T-helper 17 cell (primary cell): ENCODE results near the gene PDCL3. TPM values are rescaled to one million over a fixed set of nuclear protein-coding genes. Genes with fewer than 3 reads are reported as not detected.
A peak's percentile ranks its signal among the peaks of the same experiment; 100 is the strongest.

Source experiments
- ATAC-seq: fragments of 150-1000 bp; cut with Tn5 transposase; 2 replicates; pipeline ENCODE4 v1.10.0; 2021; ENCODE audit warnings: mild to moderate bottlenecking, moderate library complexity
- DNase-seq, 3 donors: peaks; one replicate each; pipeline versions ENCODE4 v3.0.0 to v3.0.0-alpha.2; 2020 to 2021
- H3K9me3 ChIP-seq: one replicate; pipeline ENCODE4 v1.7.0; 2013; ENCODE audit warnings: low read length, mild to moderate bottlenecking; ENCODE audit not compliant: control insufficient read depth, poor library complexity, severe bottlenecking
- H3K27ac Mint-ChIP-seq: one replicate; pipeline ENCODE4 v1.8.0; 2022; ENCODE audit warnings: mild to moderate bottlenecking, moderate library complexity, mixed read lengths
- H3K27me3 Mint-ChIP-seq: one replicate; pipeline ENCODE4 v1.8.0; 2022; ENCODE audit warnings: mixed read lengths
- H3K36me3 Mint-ChIP-seq: one replicate; pipeline ENCODE4 v1.8.0; 2022; ENCODE audit warnings: low read depth, mixed read lengths
- H3K4me1 Mint-ChIP-seq: one replicate; pipeline ENCODE4 v1.8.0; 2022; ENCODE audit warnings: mild to moderate bottlenecking, mixed read lengths
- H3K4me3 Mint-ChIP-seq: one replicate; pipeline ENCODE4 v1.8.0; 2022; ENCODE audit warnings: mild to moderate bottlenecking, moderate library complexity, mixed read lengths
- total RNA-seq, 4 donors: library from RNA in 2 of 4; stranded (reverse) in 2 of 4; gene quantifications; one replicate each; pipeline ENCODE4 v1.2.3 and lab custom pipeline; 2022 to 2026

The PDCL3 gene
- total RNA-seq (10 to 100 TPM; 24.6 to 25.7 TPM), total RNA-seq (lab: John Stamatoyannopoulos, UW) (15.5 to 19.6 reads per million in 2 donors)

DNA sequence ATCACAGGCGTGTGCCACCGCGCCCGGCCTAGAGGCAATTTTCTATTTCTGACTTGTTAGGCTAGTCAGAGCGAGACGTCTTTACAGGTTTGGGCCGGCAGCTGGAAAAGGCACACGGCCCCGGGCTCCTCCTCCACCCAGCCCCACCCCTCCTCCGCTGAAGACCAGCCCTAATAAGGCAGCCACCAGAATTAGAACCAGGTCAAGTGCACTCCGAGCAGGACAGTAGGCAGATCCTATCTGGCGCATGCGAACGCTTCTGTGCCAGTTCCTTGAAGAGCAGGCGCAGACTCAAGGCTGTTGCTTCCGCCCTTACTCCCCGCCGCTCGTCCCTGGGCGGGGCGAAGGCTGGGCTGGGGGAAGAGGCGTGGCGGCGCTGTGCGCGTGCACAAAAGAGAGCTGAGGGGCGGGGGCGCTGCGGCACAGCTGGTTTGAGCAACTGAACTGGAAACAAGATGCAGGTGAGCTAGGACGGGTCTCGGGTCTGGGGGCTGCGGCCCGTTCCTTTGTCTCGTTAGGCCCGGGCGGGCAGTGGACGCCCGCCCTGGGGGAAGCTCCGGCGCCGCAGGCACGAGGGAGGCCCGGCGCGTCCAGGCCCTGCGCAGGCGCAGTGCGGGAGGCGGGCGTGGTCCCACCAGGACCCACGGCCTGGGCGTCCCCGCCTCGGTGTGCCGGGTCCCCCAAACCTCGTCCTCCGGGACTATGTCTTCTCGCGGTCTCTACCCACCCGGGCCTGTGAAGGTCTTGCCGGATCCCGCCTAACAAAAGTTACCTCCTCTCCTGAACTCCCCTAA is at the start of gene PDCL3:
Gene PDCL3, plus strand, starts transcription at position 381 of the 794 bp plus-strand sequence. Its CDS starts 75 bp downstream, at position 456.
- no peaks in the 10 kb centered on the region for H3K27me3 Mint-ChIP-seq
- peaks cover 4% of the 10 kb centered on the region for H3K36me3 Mint-ChIP-seq
- DNase-seq = peak; percentile 92 to 93 (median 93)
- H3K27ac Mint-ChIP-seq = peak within 1 kb of the TSS; percentile 96
- H3K4me1 Mint-ChIP-seq = peaks cover 41% of the 10 kb centered on the region
- ATAC-seq = peak; percentile 91
- H3K4me3 Mint-ChIP-seq = peak within 1 kb of the TSS; percentile 99
- no peaks in the 10 kb centered on the region for H3K9me3 ChIP-seq

DNA sequence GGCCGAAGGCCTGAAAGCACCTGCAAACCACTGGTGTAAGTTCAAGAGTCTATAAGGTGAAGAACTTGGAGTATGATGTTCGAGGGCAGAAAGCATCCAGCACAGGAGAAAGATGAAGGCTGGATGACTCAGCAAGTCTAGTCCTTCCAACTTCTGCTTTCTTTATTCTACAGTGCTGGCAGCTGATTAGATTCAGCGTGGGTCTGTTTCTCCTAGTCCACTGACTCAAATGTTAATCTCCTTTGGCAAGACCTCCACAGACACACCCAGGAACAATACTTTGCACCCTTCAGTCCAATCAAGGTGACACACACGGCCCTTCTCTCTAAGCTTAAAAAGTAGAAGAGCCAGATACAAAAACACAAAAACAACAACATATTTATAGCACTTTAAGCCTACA is 49.1 kb upstream of the PDCL3 start:
- H3K4me1 Mint-ChIP-seq = peaks cover 5% of the 10 kb centered on the region
- no peaks in the 10 kb centered on the region for H3K36me3 Mint-ChIP-seq
- H3K27me3 Mint-ChIP-seq = peaks cover 7% of the 10 kb centered on the region
- no peaks in the 10 kb centered on the region for H3K9me3 ChIP-seq
- no peak overlapping the region for H3K4me3 Mint-ChIP-seq
- H3K27ac Mint-ChIP-seq = no peak overlapping the region
- DNase-seq (no peak), ATAC-seq (no peak)

DNA sequence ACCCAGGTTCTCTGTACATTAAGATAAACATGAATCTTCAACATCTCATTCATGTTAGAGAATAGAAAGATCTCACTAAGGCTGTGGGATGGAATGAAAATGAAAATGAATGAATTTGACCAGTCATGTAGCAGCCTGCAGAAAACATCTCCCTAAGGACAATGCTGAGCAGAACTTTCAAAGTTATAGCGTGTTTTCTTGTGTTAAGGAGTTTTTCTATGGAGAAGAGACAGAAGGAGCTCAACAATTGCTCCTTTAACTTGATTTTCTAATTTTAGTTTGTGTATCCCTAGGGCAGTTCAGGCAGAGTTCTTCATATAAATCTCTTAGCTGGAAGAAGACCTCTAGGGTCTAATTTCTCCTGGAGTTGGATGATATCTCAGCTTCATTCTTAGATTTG is 45.2 kb upstream of the PDCL3 start:
- ATAC-seq (no peak), DNase-seq (no peak)
- no peaks in the 10 kb centered on the region for H3K9me3 ChIP-seq
- peaks cover 5% of the 10 kb centered on the region for H3K4me1 Mint-ChIP-seq
- no peak overlapping the region for H3K4me3 Mint-ChIP-seq
- no peaks in the 10 kb centered on the region for H3K36me3 Mint-ChIP-seq
- peaks cover 12% of the 10 kb centered on the region for H3K27me3 Mint-ChIP-seq
- H3K27ac Mint-ChIP-seq = no peak overlapping the region

DNA sequence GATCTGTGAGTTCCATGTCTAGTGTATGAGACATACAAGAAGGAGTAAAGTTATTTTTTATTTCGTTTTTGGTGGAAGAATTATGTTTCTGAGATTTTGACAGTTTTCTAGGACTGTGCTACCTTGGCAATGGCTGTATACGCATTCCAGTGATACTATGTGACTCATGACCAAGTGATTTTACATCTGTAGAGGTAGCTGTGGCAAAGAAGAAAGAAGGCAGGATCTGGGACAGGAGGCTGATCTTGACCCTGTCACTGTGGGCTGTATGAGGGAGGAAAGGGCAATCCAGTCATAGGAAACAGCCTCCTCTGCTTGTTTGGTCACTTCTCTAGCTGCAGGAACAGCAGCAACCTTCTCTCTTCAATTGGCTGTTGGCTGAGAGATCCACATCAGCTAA is 44.0 kb upstream of the PDCL3 start:
- no peak for ATAC-seq
- Mint-ChIP-seq H3K4me3 (no peak overlapping the region), H3K4me1 (peaks cover 2% of the 10 kb centered on the region), H3K27me3 (peaks cover 12% of the 10 kb centered on the region), H3K27ac (no peak overlapping the region), H3K36me3 (peaks cover 3% of the 10 kb centered on the region)
- DNase-seq = no peak
- H3K9me3 ChIP-seq = no peaks in the 10 kb centered on the region

DNA sequence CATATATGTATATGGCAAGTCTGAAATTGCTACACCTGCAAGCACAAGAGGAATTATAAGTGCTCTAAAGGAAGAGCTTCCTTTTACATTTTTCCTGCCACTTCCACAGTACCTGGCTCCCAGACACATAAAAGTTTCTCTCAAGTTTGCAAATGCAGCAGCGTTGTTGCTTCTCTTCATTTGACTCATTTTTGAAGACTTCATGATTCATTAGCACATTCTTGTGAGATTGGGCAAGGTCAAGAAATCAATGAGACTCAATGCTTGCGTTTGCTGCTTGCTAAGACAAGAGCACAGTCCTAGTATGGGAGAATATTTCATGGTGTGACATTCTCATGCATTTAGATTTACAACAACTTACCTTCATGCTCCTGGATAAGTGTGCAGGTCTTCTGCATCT is 42.6 kb upstream of the PDCL3 start:
- Mint-ChIP-seq H3K27ac (no peak overlapping the region), H3K27me3 (peaks cover 12% of the 10 kb centered on the region), H3K36me3 (peaks cover 3% of the 10 kb centered on the region), H3K4me1 (peaks cover 2% of the 10 kb centered on the region), H3K4me3 (no peak overlapping the region)
- no peaks in the 10 kb centered on the region for H3K9me3 ChIP-seq
- ATAC-seq (no peak), DNase-seq (no peak)

DNA sequence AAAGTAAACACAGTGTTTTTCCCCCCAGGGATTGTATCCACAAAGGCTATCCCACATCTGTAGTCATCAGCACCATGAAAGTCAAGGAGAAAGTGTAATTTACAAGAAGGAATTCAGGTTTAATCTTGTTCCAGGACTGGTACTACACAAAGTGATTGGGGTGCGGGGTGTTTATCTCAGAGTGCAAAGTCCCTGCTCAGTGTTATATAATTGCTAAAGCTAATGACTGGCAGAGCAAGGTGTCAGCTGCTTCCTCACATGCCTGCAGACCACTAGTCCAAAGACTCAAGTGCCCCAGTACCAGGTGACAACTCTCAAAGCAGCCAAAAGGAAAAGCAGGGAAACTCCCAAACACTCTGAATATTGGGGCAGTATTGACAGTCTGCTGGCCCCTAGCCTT is 40.4 kb upstream of the PDCL3 start:
- DNase-seq (no peak), ATAC-seq (no peak)
- no peak overlapping the region for H3K27ac Mint-ChIP-seq
- H3K4me1 Mint-ChIP-seq = no peaks in the 10 kb centered on the region
- no peaks in the 10 kb centered on the region for H3K9me3 ChIP-seq
- peaks cover 3% of the 10 kb centered on the region for H3K36me3 Mint-ChIP-seq
- H3K27me3 Mint-ChIP-seq = peaks cover 12% of the 10 kb centered on the region
- H3K4me3 Mint-ChIP-seq = no peak overlapping the region

DNA sequence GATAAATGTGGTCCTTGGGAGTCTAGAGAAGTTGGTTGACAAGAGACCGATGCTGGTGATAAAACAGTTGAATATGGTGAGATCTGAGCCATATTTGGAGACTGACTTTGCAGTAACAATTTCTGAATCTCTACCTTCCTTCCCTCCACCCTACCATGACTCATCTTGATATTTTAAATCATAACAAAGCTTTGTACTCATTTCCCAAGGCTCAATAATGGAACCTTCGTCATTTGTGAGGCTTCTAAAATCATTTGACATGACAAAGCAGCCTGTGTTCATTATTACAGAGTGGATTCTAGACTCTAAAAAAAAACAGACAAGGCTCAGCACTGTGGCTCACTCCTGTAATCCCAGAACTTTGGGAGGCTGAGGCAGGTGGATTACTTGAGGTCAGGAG is 38.5 kb upstream of the PDCL3 start:
- DNase-seq = no peak
- H3K36me3 Mint-ChIP-seq = peaks cover 3% of the 10 kb centered on the region
- H3K4me1 Mint-ChIP-seq = no peaks in the 10 kb centered on the region
- H3K4me3 Mint-ChIP-seq = no peak overlapping the region
- H3K27ac Mint-ChIP-seq = no peak overlapping the region
- no peaks in the 10 kb centered on the region for H3K27me3 Mint-ChIP-seq
- no peaks in the 10 kb centered on the region for H3K9me3 ChIP-seq
- no peak for ATAC-seq

DNA sequence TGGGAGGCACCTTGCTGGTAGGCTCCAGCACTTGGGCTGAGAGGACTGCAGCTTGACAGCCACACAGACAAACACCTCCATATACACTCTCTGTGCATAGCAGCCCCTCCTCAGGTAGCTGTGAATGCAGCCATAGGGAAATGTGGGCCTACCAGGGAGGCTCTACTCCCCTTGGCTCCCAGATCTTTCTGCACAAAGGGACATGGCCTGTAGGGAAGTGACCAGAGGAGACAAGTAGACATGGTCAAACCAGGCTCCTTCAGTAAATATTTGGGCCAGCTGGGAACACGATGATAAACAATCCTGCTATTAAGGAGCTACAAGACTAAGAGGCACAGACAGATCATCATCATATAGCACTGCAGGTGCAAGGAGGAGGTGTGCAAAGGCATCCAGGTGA is 35.9 kb upstream of the PDCL3 start:
- H3K27ac Mint-ChIP-seq = no peak overlapping the region
- no peaks in the 10 kb centered on the region for H3K9me3 ChIP-seq
- no peak for DNase-seq
- ATAC-seq = no peak
- H3K36me3 Mint-ChIP-seq = peaks cover 3% of the 10 kb centered on the region
- H3K27me3 Mint-ChIP-seq = no peaks in the 10 kb centered on the region
- no peak overlapping the region for H3K4me3 Mint-ChIP-seq
- H3K4me1 Mint-ChIP-seq = no peaks in the 10 kb centered on the region

DNA sequence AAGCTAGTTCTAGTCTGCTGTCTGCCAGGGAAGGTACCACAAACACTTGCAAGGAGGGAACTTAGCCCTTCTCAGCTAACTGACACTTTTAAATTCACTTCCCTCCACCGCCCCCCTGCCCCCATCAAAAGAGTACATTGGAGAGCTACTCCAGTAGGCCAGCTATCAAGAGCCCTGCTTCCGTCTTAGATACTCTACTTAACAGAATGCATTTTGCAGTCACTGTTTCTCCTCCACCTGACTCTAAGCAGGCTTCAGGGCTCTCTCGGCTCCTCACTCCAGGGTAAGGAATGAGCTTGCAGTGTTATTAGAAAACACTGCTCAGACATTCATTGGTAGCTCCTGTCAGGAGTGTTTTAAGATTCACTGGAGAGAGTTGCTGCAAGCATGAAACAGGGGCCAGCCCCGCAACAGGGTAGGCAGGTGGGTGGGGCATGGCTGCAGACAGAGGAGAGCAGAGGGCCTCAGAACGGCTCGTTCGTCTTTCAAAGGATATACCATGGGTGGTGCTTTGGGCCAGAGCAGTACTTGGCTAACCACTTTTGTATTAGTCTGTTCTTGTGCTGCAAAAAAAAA is 35.3 kb upstream of the PDCL3 start:
- ATAC-seq (no peak), DNase-seq (no peak)
- H3K27me3 Mint-ChIP-seq = no peaks in the 10 kb centered on the region
- H3K27ac Mint-ChIP-seq = no peak overlapping the region
- no peaks in the 10 kb centered on the region for H3K9me3 ChIP-seq
- H3K36me3 Mint-ChIP-seq = peaks cover 3% of the 10 kb centered on the region
- no peak overlapping the region for H3K4me3 Mint-ChIP-seq
- no peaks in the 10 kb centered on the region for H3K4me1 Mint-ChIP-seq

DNA sequence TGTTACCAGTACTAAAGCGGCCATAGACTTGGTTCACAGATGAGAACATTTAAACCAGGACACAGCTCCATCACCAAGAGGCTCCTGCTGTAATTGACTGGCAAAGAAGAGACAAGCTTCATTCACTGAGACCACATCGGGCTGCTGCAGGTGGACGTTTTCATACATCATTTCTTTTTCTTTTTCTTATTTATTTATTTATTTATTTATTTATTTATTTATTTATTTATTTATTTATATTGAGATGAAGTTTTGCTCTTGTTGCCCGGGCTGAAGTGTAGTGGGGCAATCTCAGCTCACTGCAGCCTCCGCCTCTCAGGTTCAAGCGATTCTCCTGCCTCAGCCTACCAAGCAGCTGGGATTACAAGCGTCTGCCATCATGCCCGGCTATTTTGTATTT is 33.6 kb upstream of the PDCL3 start:
- ATAC-seq (no peak), DNase-seq (no peak)
- H3K9me3 ChIP-seq = no peaks in the 10 kb centered on the region
- H3K36me3 Mint-ChIP-seq = peaks cover 3% of the 10 kb centered on the region
- no peaks in the 10 kb centered on the region for H3K27me3 Mint-ChIP-seq
- no peaks in the 10 kb centered on the region for H3K4me1 Mint-ChIP-seq
- no peak overlapping the region for H3K4me3 Mint-ChIP-seq
- no peak overlapping the region for H3K27ac Mint-ChIP-seq

DNA sequence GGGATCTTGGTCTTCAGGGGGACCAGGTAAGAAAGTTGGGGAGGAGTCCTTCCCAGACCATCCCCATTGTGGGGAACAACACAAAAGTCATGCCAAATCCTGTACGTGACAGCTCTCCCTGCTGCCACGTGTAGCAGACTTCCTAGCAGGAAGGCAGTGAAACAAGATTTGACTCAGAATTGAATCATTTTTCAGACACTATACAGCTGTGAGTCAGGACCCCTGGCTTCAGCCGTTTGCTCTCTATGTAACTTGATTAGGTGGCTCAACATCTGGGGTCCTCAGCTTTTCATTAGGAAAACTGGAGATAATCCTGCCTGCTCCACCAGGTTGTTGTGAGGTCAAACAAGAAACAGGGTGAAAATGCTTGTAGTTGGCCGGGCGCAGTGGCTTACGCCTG is 32.9 kb upstream of the PDCL3 start:
- Mint-ChIP-seq H3K27me3 (no peaks in the 10 kb centered on the region), H3K4me1 (no peaks in the 10 kb centered on the region), H3K27ac (no peak overlapping the region), H3K36me3 (peaks cover 3% of the 10 kb centered on the region), H3K4me3 (no peak overlapping the region)
- DNase-seq (no peak), ATAC-seq (no peak)
- H3K9me3 ChIP-seq = no peaks in the 10 kb centered on the region

DNA sequence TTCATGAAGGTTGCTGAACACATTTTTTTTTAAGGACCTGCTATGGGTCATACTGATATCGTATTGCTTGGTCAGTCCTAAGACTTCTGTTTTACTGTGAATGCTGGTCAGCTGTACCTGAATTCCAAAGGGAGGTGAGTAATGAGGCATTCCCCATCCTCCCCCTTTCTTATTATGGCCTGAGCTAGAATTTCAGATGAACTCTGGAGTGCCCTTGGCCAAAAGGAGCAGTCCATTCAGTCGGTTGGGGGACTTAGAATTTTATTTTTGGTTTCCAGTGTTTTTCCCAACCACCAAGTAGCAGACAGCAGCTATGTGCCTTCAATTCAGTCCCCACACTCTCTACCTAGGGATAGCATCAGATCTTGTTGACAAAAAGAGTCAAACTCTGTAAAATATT is 26.9 kb upstream of the PDCL3 start:
- Mint-ChIP-seq H3K27ac (no peak overlapping the region), H3K36me3 (peaks cover 3% of the 10 kb centered on the region), H3K27me3 (no peaks in the 10 kb centered on the region), H3K4me3 (no peak overlapping the region), H3K4me1 (no peaks in the 10 kb centered on the region)
- ATAC-seq = no peak
- no peak for DNase-seq
- H3K9me3 ChIP-seq = no peaks in the 10 kb centered on the region

DNA sequence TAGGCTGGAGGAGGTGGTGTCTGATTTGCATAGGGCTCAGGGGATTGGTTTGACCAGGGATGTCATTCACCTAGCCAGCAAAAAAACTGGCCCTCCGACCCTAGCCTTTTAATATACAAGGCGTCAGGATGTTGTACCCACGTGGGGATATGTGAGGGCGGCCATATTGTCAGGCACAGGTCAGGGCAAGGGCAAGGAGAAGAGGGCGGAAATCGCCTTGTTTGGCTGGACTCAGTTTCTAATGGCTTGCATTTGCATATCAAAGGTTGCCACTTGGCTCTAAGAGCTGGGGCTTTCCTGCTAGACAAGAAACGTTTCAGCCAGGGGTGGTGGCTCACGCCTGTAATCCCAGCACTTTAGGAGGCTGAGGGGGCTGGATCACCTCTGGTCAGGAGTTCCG is 24.9 kb upstream of the PDCL3 start:
- Mint-ChIP-seq H3K4me1 (peaks cover 5% of the 10 kb centered on the region), H3K27me3 (no peaks in the 10 kb centered on the region), H3K36me3 (peaks cover 3% of the 10 kb centered on the region), H3K27ac (no peak overlapping the region), H3K4me3 (no peak overlapping the region)
- ATAC-seq (no peak), DNase-seq (no peak)
- H3K9me3 ChIP-seq = no peaks in the 10 kb centered on the region

DNA sequence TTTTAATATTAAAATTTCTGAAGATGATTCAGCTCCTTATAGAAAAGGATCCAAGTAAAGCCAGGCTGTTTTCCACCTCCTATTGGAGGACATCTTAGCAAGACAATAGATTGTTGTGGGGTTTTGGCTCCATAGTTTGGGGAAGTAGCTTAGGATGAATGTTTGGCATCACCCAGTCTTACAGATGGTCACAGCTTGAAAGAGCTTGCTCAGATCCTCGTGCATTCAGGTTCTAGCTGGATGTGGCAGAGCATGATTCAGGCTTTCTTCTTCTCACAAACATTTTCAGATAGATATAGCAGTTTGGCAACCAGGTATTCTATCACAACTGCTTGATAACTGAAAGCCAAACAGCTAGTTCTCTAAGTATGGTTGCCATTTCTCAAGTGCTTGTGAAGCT is 23.6 kb upstream of the PDCL3 start:
- Mint-ChIP-seq H3K4me1 (peaks cover 5% of the 10 kb centered on the region), H3K36me3 (no peaks in the 10 kb centered on the region), H3K4me3 (no peak overlapping the region), H3K27me3 (no peaks in the 10 kb centered on the region), H3K27ac (no peak overlapping the region)
- H3K9me3 ChIP-seq = no peaks in the 10 kb centered on the region
- no peak for DNase-seq
- no peak for ATAC-seq
